ENCODE data around the gene NTN3.

- TF ChIP-seq, protein P1, sequence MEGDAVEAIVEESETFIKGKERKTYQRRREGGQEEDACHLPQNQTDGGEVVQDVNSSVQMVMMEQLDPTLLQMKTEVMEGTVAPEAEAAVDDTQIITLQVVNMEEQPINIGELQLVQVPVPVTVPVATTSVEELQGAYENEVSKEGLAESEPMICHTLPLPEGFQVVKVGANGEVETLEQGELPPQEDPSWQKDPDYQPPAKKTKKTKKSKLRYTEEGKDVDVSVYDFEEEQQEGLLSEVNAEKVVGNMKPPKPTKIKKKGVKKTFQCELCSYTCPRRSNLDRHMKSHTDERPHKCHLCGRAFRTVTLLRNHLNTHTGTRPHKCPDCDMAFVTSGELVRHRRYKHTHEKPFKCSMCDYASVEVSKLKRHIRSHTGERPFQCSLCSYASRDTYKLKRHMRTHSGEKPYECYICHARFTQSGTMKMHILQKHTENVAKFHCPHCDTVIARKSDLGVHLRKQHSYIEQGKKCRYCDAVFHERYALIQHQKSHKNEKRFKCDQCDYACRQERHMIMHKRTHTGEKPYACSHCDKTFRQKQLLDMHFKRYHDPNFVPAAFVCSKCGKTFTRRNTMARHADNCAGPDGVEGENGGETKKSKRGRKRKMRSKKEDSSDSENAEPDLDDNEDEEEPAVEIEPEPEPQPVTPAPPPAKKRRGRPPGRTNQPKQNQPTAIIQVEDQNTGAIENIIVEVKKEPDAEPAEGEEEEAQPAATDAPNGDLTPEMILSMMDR (IDR thresholded peaks at IDR 0.05) = peak; percentile 22
- no peak for TF ChIP-seq ZFX (IDR thresholded peaks at IDR 0.05; ENCODE audit: borderline replicate concordance)
Observed at GRCh38 chr16:2429771-2430663, 41.1 kb upstream of the NTN3 start.

Data from 22Rv1 (cell line).